HEK293 (cell line): ENCODE measurements around the gene PCED1A.

Experiments
- CTCF ChIA-PET: fragments of 350-600 bp; formaldehyde crosslinking; extraction: SDS; loops from one replicate; lab custom pipeline; 2021; ENCODE audit warnings: antibody characterized with exemption; lab: Yijun Ruan, JAX
- POLR2A ChIA-PET: fragments of 300-600 bp; formaldehyde crosslinking; extraction: SDS; loops from one replicate; lab custom pipeline; 2020; ENCODE audit warnings: antibody characterized with exemption, inconsistent platforms; lab: Yijun Ruan, JAX
- H3K27ac ChIP-seq: fragments of 200-500 bp; sonication (Bioruptor generic); 2 replicates; pipeline ENCODE4 v1.5.1; 2014; ENCODE audit warnings: low read depth, low read length, control low read depth, inconsistent platforms; ENCODE audit errors: extremely low read depth
- H3K36me3 ChIP-seq, 2 experiments: fragments of 200-500 bp in 1 of 2; sonication (Bioruptor generic) in 1 of 2; 1 replicate in 1 of 2; 2 replicates in 1 of 2; pipeline ENCODE4 v1.5.1; 2014 to 2017; ENCODE audit warnings: inconsistent platforms in 2 of 2, low read length in 2 of 2; ENCODE audit not compliant: control insufficient read depth in 2 of 2, insufficient read depth in 1 of 2
- H3K4me1 ChIP-seq: fragments of 200-500 bp; sonication (Bioruptor generic); 2 replicates; pipeline ENCODE4 v1.5.1; 2014; ENCODE audit warnings: mild to moderate bottlenecking, low read length, inconsistent platforms; ENCODE audit not compliant: control insufficient read depth, insufficient read depth
- H3K4me3 ChIP-seq: 2 replicates; pipeline ENCODE4 v1.5.1; 2011; ENCODE audit warnings: low read depth, mild to moderate bottlenecking, control low read depth, low read length, moderate library complexity
- H3K9me3 ChIP-seq: fragments of 200-500 bp; sonication (Bioruptor generic); 2 replicates; pipeline ENCODE4 v1.5.1; 2014; ENCODE audit warnings: low read depth, low read length, inconsistent platforms; ENCODE audit not compliant: control insufficient read depth, insufficient read depth
- BCL11B ChIP-seq: fragments of 450-650 bp; formaldehyde crosslinking; IDR thresholded peaks from 2 replicates; pipeline ENCODE4 v1.5.1; 2016; ENCODE audit warnings: low read depth, missing biosample characterization, missing genetic modification characterization
- GLIS2 ChIP-seq: fragments of 450-650 bp; formaldehyde crosslinking; IDR thresholded peaks from 2 replicates; pipeline ENCODE4 v1.5.1; 2016; ENCODE audit warnings: missing biosample characterization, missing genetic modification characterization
- HOXC10 ChIP-seq: sonication (generic); formaldehyde crosslinking; IDR thresholded peaks from 2 replicates; pipeline ENCODE4 v1.8.1; 2023; ENCODE audit warnings: mild to moderate bottlenecking, missing genetic modification reagents
- KLF16 ChIP-seq: fragments of 450-650 bp; formaldehyde crosslinking; IDR thresholded peaks from 2 replicates; pipeline ENCODE4 v1.5.1; 2017; ENCODE audit warnings: missing biosample characterization, missing genetic modification characterization
- SCRT1 ChIP-seq: fragments of 450-650 bp; formaldehyde crosslinking; IDR thresholded peaks from 2 replicates; pipeline ENCODE4 v1.5.1; 2016; ENCODE audit warnings: missing biosample characterization, missing genetic modification characterization, borderline replicate concordance
- SETDB1 ChIP-seq: IDR thresholded peaks from one replicate; pipeline ENCODE4 v1.6.1; 2017; ENCODE audit warnings: mild to moderate bottlenecking, low read length, moderate library complexity, mixed read lengths; ENCODE audit not compliant: insufficient read length
- ZFHX2 ChIP-seq: fragments of 450-650 bp; formaldehyde crosslinking; conservative IDR thresholded peaks from 2 replicates; pipeline ENCODE4 v1.5.1; 2016; ENCODE audit warnings: missing biosample characterization, missing genetic modification characterization
- ZNF132 ChIP-seq: fragments of 450-650 bp; formaldehyde crosslinking; IDR thresholded peaks from 2 replicates; pipeline ENCODE4 v1.5.1; 2017; ENCODE audit warnings: missing biosample characterization, missing genetic modification characterization, borderline replicate concordance
- ZNF155 ChIP-seq: fragments of 450-650 bp; formaldehyde crosslinking; IDR thresholded peaks from 2 replicates; pipeline ENCODE4 v1.5.1; 2016; ENCODE audit warnings: missing biosample characterization, missing genetic modification characterization
- ZNF266 ChIP-seq: fragments of 450-650 bp; formaldehyde crosslinking; IDR thresholded peaks from 2 replicates; pipeline ENCODE4 v1.5.1; 2016; ENCODE audit warnings: missing biosample characterization, missing genetic modification characterization, low read depth
- ZNF335 ChIP-seq: fragments of 450-650 bp; formaldehyde crosslinking; conservative IDR thresholded peaks from 2 replicates; pipeline ENCODE4 v1.5.1; 2016; ENCODE audit warnings: missing biosample characterization, missing genetic modification characterization
- ZNF423 ChIP-seq: fragments of 450-650 bp; formaldehyde crosslinking; IDR thresholded peaks from 2 replicates; pipeline ENCODE4 v1.5.1; 2016; ENCODE audit warnings: missing biosample characterization, missing genetic modification characterization
- ZNF426 ChIP-seq: fragments of 450-650 bp; formaldehyde crosslinking; IDR thresholded peaks from 2 replicates; pipeline ENCODE4 v1.5.1; 2017; ENCODE audit warnings: missing biosample characterization, missing genetic modification characterization, mild to moderate bottlenecking, inconsistent platforms, moderate library complexity
- ZNF530 ChIP-seq: fragments of 450-650 bp; formaldehyde crosslinking; IDR thresholded peaks from 2 replicates; pipeline ENCODE4 v1.5.1; 2016; ENCODE audit warnings: low read depth, missing biosample characterization, missing genetic modification characterization
- ZNF558 ChIP-seq: fragments of 450-650 bp; formaldehyde crosslinking; IDR thresholded peaks from 2 replicates; pipeline ENCODE4 v1.5.1; 2016; ENCODE audit warnings: missing biosample characterization, missing genetic modification characterization
- ZNF624 ChIP-seq: fragments of 450-650 bp; formaldehyde crosslinking; IDR thresholded peaks from 2 replicates; pipeline ENCODE4 v1.5.1; 2017; ENCODE audit warnings: missing biosample characterization, missing genetic modification characterization
- ZNF654 ChIP-seq: fragments of 450-650 bp; formaldehyde crosslinking; IDR thresholded peaks from 2 replicates; pipeline ENCODE4 v1.5.1; 2016; ENCODE audit warnings: low read depth, missing biosample characterization, missing genetic modification characterization
- ZNF777 ChIP-seq: fragments of 450-650 bp; formaldehyde crosslinking; IDR thresholded peaks from 2 replicates; pipeline ENCODE4 v1.5.1; 2017; ENCODE audit warnings: missing biosample characterization, missing genetic modification characterization, borderline replicate concordance
- TF ChIP-seq, protein P1 (sequence below): fragments of 450-650 bp; formaldehyde crosslinking; conservative IDR thresholded peaks from 2 replicates; pipeline ENCODE4 v1.5.1; 2016; ENCODE audit warnings: low read depth, missing biosample characterization, missing genetic modification characterization
- TF ChIP-seq, protein P2 (sequence below): fragments of 450-650 bp; formaldehyde crosslinking; IDR thresholded peaks from 2 replicates; pipeline ENCODE4 v1.5.1; 2016; ENCODE audit warnings: missing biosample characterization, missing genetic modification characterization, low read depth
- TF ChIP-seq, protein P3 (sequence below): fragments of 450-650 bp; formaldehyde crosslinking; IDR thresholded peaks from 2 replicates; pipeline ENCODE4 v1.5.1; 2016; ENCODE audit warnings: missing biosample characterization, missing genetic modification characterization

PCED1A gene

DNA sequence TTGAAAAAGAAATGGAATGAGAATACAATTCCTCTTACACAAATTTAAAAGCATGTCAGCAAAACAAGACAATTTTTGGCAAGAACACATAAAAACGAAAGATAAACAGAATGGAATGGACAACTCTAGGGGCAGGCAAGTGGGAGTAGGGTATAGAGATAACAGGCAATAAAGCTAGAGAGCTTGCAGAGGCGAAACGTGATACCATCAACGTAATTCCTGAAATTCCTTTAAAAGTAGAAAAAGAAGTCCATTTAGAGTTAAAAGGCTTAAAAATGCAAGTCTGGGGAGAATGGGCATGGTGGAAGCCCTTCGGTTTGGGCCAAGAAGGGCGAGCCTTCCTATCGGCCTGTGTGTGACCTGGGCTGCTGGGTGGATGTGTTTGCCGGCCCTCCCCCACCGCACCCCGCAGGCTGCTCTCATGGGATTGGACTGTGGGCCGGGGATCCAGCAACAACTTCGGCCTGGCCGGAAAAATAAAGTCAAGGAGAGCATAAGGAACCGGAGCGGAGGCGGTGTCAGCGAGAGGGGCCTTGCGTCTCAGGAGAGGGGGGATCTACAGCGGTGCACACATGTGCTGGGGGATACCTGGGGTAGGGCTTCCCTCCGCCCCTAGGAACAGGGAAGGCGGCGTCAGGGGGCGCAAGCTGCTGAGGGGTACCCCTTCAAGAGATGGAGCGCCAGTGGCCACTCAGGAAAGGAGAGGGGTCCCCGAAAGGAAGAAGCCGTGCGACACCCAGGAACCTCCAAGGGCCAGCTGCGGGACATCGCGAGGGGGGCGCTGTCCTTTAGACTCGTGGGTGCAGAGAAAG lies 20.2 kb downstream of the PCED1A start (continued):
- TF ChIP-seq, protein P1, sequence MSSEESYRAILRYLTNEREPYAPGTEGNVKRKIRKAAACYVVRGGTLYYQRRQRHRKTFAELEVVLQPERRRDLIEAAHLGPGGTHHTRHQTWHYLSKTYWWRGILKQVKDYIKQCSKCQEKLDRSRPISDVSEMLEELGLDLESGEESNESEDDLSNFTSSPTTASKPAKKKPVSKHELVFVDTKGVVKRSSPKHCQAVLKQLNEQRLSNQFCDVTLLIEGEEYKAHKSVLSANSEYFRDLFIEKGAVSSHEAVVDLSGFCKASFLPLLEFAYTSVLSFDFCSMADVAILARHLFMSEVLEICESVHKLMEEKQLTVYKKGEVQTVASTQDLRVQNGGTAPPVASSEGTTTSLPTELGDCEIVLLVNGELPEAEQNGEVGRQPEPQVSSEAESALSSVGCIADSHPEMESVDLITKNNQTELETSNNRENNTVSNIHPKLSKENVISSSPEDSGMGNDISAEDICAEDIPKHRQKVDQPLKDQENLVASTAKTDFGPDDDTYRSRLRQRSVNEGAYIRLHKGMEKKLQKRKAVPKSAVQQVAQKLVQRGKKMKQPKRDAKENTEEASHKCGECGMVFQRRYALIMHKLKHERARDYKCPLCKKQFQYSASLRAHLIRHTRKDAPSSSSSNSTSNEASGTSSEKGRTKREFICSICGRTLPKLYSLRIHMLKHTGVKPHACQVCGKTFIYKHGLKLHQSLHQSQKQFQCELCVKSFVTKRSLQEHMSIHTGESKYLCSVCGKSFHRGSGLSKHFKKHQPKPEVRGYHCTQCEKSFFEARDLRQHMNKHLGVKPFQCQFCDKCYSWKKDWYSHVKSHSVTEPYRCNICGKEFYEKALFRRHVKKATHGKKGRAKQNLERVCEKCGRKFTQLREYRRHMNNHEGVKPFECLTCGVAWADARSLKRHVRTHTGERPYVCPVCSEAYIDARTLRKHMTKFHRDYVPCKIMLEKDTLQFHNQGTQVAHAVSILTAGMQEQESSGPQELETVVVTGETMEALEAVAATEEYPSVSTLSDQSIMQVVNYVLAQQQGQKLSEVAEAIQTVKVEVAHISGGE (tag by site-specific recombination) = 0 out of 2 replicates have a peak, but pooled peaks have one; percentile 6
- TF ChIP-seq ZNF423 (no peak), ZNF624 (no peak), ZNF558 (tag by site-specific recombination) (0 out of 2 replicates have a peak, but pooled peaks have one; percentile 22), ZNF335 (tag by site-specific recombination) (peak; percentile 72), ZNF155 (no peak), SCRT1 (tag by site-specific recombination) (no peak), HOXC10 (CRISPR knock-in tag) (no peak), ZNF530 (tag by site-specific recombination) (no peak), ZFHX2 (tag by site-specific recombination) (peak; percentile 82)
- TF ChIP-seq, all 188 proteins: peak for 24

DNA sequence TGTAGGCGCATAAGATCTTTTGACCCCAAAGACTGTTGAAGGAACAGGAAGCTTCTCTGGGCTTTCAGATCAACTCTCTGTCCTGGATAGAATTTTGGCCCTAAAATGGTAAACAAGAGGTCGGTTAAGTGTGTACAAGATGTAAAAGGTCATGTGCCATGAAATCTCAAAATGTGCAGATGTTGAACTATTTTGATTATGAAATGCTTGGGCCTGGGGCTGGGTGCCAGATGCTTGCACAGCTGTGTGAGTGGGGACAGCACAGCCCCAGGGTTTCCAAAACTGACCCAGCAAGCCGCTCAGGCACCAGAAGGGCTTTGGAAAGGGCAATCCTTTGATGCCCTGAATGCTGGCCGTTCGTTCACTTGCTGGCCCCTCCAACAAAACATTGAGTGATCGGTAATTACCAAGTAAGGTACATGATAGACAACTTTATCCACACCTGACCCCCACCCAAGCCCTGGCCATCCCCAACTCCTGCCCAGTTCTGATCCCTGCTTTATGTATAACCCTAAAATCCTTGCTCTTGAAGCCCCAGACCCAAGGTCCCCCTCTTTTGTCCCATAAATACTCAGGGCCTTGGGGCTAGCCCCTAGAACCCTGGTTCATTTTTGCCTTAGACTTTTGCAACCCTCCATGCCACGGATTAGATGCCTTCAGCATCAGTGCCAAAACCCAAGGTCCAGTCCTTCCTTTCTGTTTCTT lies 22.4 kb downstream of the PCED1A start:
- CTCF ChIA-PET = interaction anchor here (1.2 to 2.0 kb wide), 2 partner anchors 34 to 180 kb away, joined by 3 to 6 read pairs; no protein-coding TSS in a partner anchor
- H3K4me1 ChIP-seq = peaks cover 19% of the 10 kb centered on the region
- POLR2A ChIA-PET = no interaction called here

More for the DNA sequence above, 22.4 kb downstream of the PCED1A start:
- H3K36me3 ChIP-seq = no peaks in the 10 kb centered on the region
- H3K9me3 ChIP-seq = no peaks in the 10 kb centered on the region
- no peak overlapping the region for H3K27ac ChIP-seq
- no peak for TF ChIP-seq GLIS2 (tag by site-specific recombination)
- TF ChIP-seq BCL11B (tag by site-specific recombination) = no peak
- no peak for TF ChIP-seq ZNF654
- TF ChIP-seq KLF16 (tag by site-specific recombination) = no peak
- TF ChIP-seq, protein P2, sequence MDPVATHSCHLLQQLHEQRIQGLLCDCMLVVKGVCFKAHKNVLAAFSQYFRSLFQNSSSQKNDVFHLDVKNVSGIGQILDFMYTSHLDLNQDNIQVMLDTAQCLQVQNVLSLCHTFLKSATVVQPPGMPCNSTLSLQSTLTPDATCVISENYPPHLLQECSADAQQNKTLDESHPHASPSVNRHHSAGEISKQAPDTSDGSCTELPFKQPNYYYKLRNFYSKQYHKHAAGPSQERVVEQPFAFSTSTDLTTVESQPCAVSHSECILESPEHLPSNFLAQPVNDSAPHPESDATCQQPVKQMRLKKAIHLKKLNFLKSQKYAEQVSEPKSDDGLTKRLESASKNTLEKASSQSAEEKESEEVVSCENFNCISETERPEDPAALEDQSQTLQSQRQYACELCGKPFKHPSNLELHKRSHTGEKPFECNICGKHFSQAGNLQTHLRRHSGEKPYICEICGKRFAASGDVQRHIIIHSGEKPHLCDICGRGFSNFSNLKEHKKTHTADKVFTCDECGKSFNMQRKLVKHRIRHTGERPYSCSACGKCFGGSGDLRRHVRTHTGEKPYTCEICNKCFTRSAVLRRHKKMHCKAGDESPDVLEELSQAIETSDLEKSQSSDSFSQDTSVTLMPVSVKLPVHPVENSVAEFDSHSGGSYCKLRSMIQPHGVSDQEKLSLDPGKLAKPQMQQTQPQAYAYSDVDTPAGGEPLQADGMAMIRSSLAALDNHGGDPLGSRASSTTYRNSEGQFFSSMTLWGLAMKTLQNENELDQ = no peak
- TF ChIP-seq SETDB1 = no peak
- TF ChIP-seq, protein P3, sequence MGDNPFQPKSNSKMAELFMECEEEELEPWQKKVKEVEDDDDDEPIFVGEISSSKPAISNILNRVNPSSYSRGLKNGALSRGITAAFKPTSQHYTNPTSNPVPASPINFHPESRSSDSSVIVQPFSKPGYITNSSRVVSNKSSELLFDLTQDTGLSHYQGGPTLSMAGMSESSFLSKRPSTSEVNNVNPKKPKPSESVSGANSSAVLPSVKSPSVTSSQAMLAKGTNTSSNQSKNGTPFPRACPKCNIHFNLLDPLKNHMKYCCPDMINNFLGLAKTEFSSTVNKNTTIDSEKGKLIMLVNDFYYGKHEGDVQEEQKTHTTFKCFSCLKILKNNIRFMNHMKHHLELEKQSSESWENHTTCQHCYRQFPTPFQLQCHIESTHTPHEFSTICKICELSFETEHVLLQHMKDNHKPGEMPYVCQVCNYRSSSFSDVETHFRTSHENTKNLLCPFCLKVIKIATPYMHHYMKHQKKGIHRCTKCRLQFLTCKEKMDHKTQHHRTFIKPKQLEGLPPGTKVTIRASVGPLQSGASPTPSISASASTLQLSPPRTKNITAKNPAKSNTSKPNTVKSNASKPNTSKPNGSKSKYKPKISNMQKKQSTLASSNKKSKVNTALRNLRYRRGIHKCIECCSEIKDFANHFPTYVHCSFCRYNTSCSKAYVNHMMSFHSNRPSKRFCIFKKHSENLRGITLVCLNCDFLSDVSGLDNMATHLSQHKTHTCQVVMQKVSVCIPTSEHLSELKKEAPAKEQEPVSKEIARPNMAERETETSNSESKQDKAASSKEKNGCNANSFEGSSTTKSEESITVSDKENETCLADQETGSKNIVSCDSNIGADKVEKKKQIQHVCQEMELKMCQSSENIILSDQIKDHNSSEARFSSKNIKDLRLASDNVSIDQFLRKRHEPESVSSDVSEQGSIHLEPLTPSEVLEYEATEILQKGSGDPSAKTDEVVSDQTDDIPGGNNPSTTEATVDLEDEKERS = no peak
- no peak for TF ChIP-seq ZNF132
- no peak for TF ChIP-seq ZNF777
- no peak for TF ChIP-seq ZNF426
- no peak for TF ChIP-seq ZNF266
- no peak overlapping the region for H3K4me3 ChIP-seq
